K562 (cell line): Measurements from ENCODE around the gene HRAS. TPM values are rescaled to one million over a fixed set of nuclear protein-coding genes. Genes with fewer than 3 reads are reported as not detected.

Experiments used
- ATAC-seq: fragments of 200-7000 bp; cut with Tn5 transposase; 3 replicates; pipeline ENCODE4 v1.9.1; 2020; ENCODE audit warnings: moderate library complexity
- BruUV-seq: library from RNA; stranded (reverse); fragments of 400-500 nt; replicated peaks from 2 replicates; lab custom pipeline; 2021; lab: Mats Ljungman, UMichigan
- CTCF ChIA-PET: fragments of 300-600 bp; formaldehyde crosslinking; extraction: SDS; loops from one replicate; lab custom pipeline; 2021; ENCODE audit warnings: low intra/inter-chr PET ratio; lab: Yijun Ruan, JAX
- POLR2A ChIA-PET: fragments of 300-600, 350-650 bp; sonication (Branson Sonifier 250); formaldehyde crosslinking; extraction: SDS; loops from one replicate; lab custom pipeline; 2021; ENCODE audit warnings: antibody characterized with exemption, inconsistent platforms; lab: Yijun Ruan, JAX
- DNase-seq, 4 experiments: peaks; one replicate each; pipeline versions ENCODE4 v3.0.0 to v3.0.0-alpha.2; 2011 to 2018; ENCODE audit warnings: low spot score in 3 of 4, mixed read lengths in 3 of 4; ENCODE audit errors: extremely low read depth in 1 of 4
- FAIRE-seq: peaks from 2 replicates; lab custom pipeline; 2011; peaks lifted over from hg19 to GRCh38; lab: Jason Lieb, UNC
- H2AFZ ChIP-seq: 2 replicates; pipeline ENCODE4 v1.6.0; 2011; ENCODE audit warnings: low read depth, low read length, control low read depth, inconsistent platforms
- H3K27ac ChIP-seq: fragments of 200-600 bp; 3 replicates; pipeline ENCODE4 v1.8.0; 2011; ENCODE audit warnings: low read depth, mild to moderate bottlenecking, control low read depth, inconsistent platforms, low read length, moderate library complexity, mixed read lengths; ENCODE audit errors: extremely low read depth
- H3K27me3 ChIP-seq, 2 experiments: fragments of 300-600 bp in 1 of 2; 2 replicates in 1 of 2; 3 replicates in 1 of 2; pipeline versions ENCODE4 v1.6.0 to v1.8.0; 2011; ENCODE audit warnings: inconsistent platforms in 2 of 2, low read length in 2 of 2, mild to moderate bottlenecking in 1 of 2, mixed read lengths in 1 of 2, moderate library complexity in 1 of 2; ENCODE audit not compliant: control insufficient read depth in 2 of 2, insufficient read depth in 2 of 2
- H3K36me3 ChIP-seq: fragments of 300-600 bp; 3 replicates; pipeline ENCODE4 v1.8.0; 2011; ENCODE audit warnings: mild to moderate bottlenecking, low read length, inconsistent platforms; ENCODE audit not compliant: control insufficient read depth, insufficient read depth
- H3K4me1 ChIP-seq, 2 experiments: fragments of 200-600 bp in 1 of 2; replicated peaks in 1 of 2; 2 replicates in 1 of 2; 3 replicates in 1 of 2; pipeline versions ENCODE4 v1.5.1 to v1.8.0; 2011; ENCODE audit warnings: inconsistent platforms in 2 of 2, low read length in 2 of 2, mild to moderate bottlenecking in 1 of 2, mixed read lengths in 1 of 2, moderate library complexity in 1 of 2; ENCODE audit not compliant: control insufficient read depth in 2 of 2, insufficient read depth in 2 of 2
- H3K4me2 ChIP-seq: 2 replicates; pipeline ENCODE4 v1.6.1; 2011; ENCODE audit warnings: low read length, control low read depth, inconsistent platforms, mixed read lengths; ENCODE audit not compliant: insufficient read depth
- H3K4me3 ChIP-seq: fragments of 200-600 bp; sonication (generic), shearing (Covaris generic); 2 replicates; pipeline ENCODE4 v1.5.1; 2016; ENCODE audit warnings: control low read depth, inconsistent platforms
- H3K79me2 ChIP-seq: fragments of 200-600 bp; 3 replicates; pipeline ENCODE4 v1.8.0; 2011; ENCODE audit warnings: low read length, inconsistent platforms; ENCODE audit not compliant: control insufficient read depth, insufficient read depth
- H3K9ac ChIP-seq, 2 experiments: 2 replicates each; pipeline versions ENCODE4 v1.6.0 to v1.6.1; 2011; ENCODE audit warnings: low read depth in 2 of 2, low read length in 2 of 2, control low read depth in 1 of 2, inconsistent platforms in 1 of 2, mild to moderate bottlenecking in 1 of 2, mixed read lengths in 1 of 2; ENCODE audit not compliant: insufficient read depth in 1 of 2
- H3K9me1 ChIP-seq: one replicate; pipeline ENCODE4 v1.6.0; 2011; ENCODE audit warnings: inconsistent platforms, mild to moderate bottlenecking, low read length, moderate library complexity; ENCODE audit not compliant: control insufficient read depth, insufficient read depth
- H3K9me3 ChIP-seq: replicated peaks from 2 replicates; pipeline ENCODE4 v1.5.1; 2011; ENCODE audit warnings: low read depth, low read length, inconsistent platforms; ENCODE audit not compliant: control insufficient read depth, insufficient read depth
- H4K20me1 ChIP-seq: replicated peaks from 2 replicates; pipeline ENCODE4 v1.6.1; 2011; ENCODE audit warnings: low read length, inconsistent platforms, mixed read lengths; ENCODE audit not compliant: control insufficient read depth, insufficient read depth
- KDM5B ChIP-seq: fragments of 200-600 bp; sonication (generic); IDR thresholded peaks from 2 replicates; pipeline ENCODE4 v1.6.1; 2012; ENCODE audit warnings: low read depth, mild to moderate bottlenecking, moderate library complexity, low read length, control low read depth, inconsistent platforms; ENCODE audit not compliant: insufficient replicate concordance
- POLR2G ChIP-seq: fragments of 200-400 bp; formaldehyde crosslinking; IDR thresholded peaks from 2 replicates; pipeline ENCODE4 v1.6.1; 2017; ENCODE audit warnings: low read depth, mild to moderate bottlenecking, antibody characterized with exemption, low read length, moderate library complexity
- RBBP5 ChIP-seq: fragments of 200-600 bp; sonication (generic); IDR thresholded peaks from 2 replicates; pipeline ENCODE4 v1.6.1; 2012; ENCODE audit warnings: borderline replicate concordance, mild to moderate bottlenecking, low read length, control low read depth, inconsistent platforms; ENCODE audit not compliant: insufficient read depth, poor library complexity, severe bottlenecking
- REST ChIP-seq, 2 experiments: fragments of 450-650 bp; formaldehyde crosslinking in 1 of 2; IDR thresholded peaks; 2 replicates each; pipeline versions ENCODE4 v1.4.0 to v1.6.1; 2014 to 2020; ENCODE audit warnings: mild to moderate bottlenecking in 2 of 2, borderline replicate concordance in 1 of 2, low read depth in 1 of 2
- WGBS: fragments of 100-300 bp; shearing (Covaris generic); methylation state at CpG from one replicate; pipeline ENCODE4 v1.1.6; 2016; ENCODE audit warnings: low coverage, mixed read lengths; ENCODE audit not compliant: insufficient coverage; ENCODE audit errors: missing lambda C conversion rate; 5-methylcytosine and 5-hydroxymethylcytosine counted together
- in situ Hi-C: fragments of 300-500 bp; cut with MboI; formaldehyde crosslinking; loops from 4 replicates; pipeline ENCODE4 v1.15.0; 2018; ENCODE audit warnings: inconsistent platforms, mixed read lengths
- intact Hi-C: fragments of 100-400 bp; cut with micrococcal nuclease; formaldehyde crosslinking; loops from 2 replicates; pipeline ENCODE4 v1.14.2; 2022
- polyA plus RNA-seq, 8 experiments: library from polyadenylated mRNA; depleted of rRNA in 4 of 8; stranded (reverse) in 5 of 8; unstranded in 3 of 8; fragments of >200 nt; fragmentation: Nextera tagmentation in 2 of 8; fragmentation: Illumina TruSeq in 1 of 8; extraction: Ambion mirVana in 2 of 8; extraction: Trizol in 1 of 8; gene quantifications; 2 replicates each; pipeline versions ENCODE4 v1.2.1 to v1.2.3, GENCODE V29; 2011 to 2014; ENCODE audit warnings: inconsistent platforms in 1 of 8, missing spikeins in 1 of 8
- total RNA-seq, 7 experiments: library from RNA; depleted of rRNA in 6 of 7; stranded (reverse); fragments of >200 nt in 6 of 7; fragmentation: Illumina TruSeq in 2 of 7; extraction: Trizol in 2 of 7; gene quantifications; 2 replicates each; pipeline versions ENCODE4 v1.2.1 to v1.2.3, GENCODE V29; 2011 to 2021; ENCODE audit warnings: low replicate concordance in 1 of 7

HRAS gene
- total and polyA plus RNA-seq, 9 of the 15 experiments (the other 6 are each of a cell fraction or from before 2014, with no cell fraction given): 2.8 to 73.5 (median 29.6) TPM

GRCh38 chr11:567011-567628 is 31.7 kb upstream of the HRAS start:
- peak overlapping the region; percentile 53 to 93; a peak in 3 of 4 replicates for H3K9ac ChIP-seq
- DNase-seq (no peak), ATAC-seq (no peak), FAIRE-seq (no peak)
- POLR2A ChIA-PET: interaction anchor here (1.9 kb wide), 1 partner anchor 9 kb away, joined by 6 read pairs; no protein-coding TSS in a partner anchor
- CTCF ChIA-PET: no interaction called here
- TF ChIP-seq REST (IDR thresholded peaks at IDR 0.05; ENCODE audit: borderline replicate concordance) (no peak), REST (CRISPR knock-in tag; IDR thresholded peaks at IDR 0.05; ENCODE audit: low read depth) (no peak), KDM5B (peak; percentile 19), RBBP5 (peak; percentile 58), POLR2G (0 out of 2 replicates have a peak, but pooled peaks have one; percentile 11)
- H3K4me2 ChIP-seq: peak overlapping the region; percentile 91
- no peak overlapping the region for H2AFZ ChIP-seq
- H3K79me2 ChIP-seq: peaks cover 34% of the 10 kb centered on the region
- no peak overlapping the region; the same call in 2 of the 3 replicates for H3K27ac ChIP-seq
- peaks cover 27 to 74% of the 10 kb centered on the region in 2 experiments for H3K4me1 ChIP-seq
- H4K20me1 ChIP-seq: no peaks in the 10 kb centered on the region
- no peaks in the 10 kb centered on the region for H3K9me1 ChIP-seq
- intact Hi-C loops (loop anchor here (10.0 kb wide), 1 partner anchor 228 kb away; the partner anchor contains the start of genes CEND1 and SLC25A22), in situ Hi-C loops (no loop called here)
- BruUV-seq: TSS peak; percentile 65
- WGBS: 86% methylated on average over 17 of the region's 18 CpGs
- peaks cover 32% of the 10 kb centered on the region; the same call in 2 of the 3 replicates for H3K36me3 ChIP-seq
- no peaks in the 10 kb centered on the region for H3K9me3 ChIP-seq
- H3K27me3 ChIP-seq: no peaks in the 10 kb centered on the region
- H3K4me3 ChIP-seq: peak overlapping the region; percentile 84
